Sigmoid colon (tissue), 7 donors: ENCODE data around the gene ADRA2A. TPM values are rescaled to one million over a fixed set of nuclear protein-coding genes. Genes with fewer than 3 reads are reported as not detected.

Experiments
- DNase-seq: peaks from one replicate; pipeline ENCODE4 v3.0.0-alpha.2; 2019
- H3K27ac ChIP-seq, 4 donors: fragments of 200-600 bp; sonication (generic); one replicate each; pipeline ENCODE4 v1.5.1; 2016 to 2019; ENCODE audit warnings: mild to moderate bottlenecking in 1 of 4
- H3K27me3 ChIP-seq, 3 donors: fragments of 200-600 bp; sonication (generic); one replicate each; pipeline ENCODE4 v1.5.1; 2019; ENCODE audit warnings: mild to moderate bottlenecking in 1 of 3
- H3K36me3 ChIP-seq, 4 donors: fragments of 200-600 bp; sonication (generic); one replicate each; pipeline ENCODE4 v1.5.1; 2016 to 2019
- H3K4me1 ChIP-seq, 4 donors: fragments of 200-600 bp; sonication (generic); one replicate each; pipeline ENCODE4 v1.5.1; 2017 to 2019
- H3K4me3 ChIP-seq, 4 donors: fragments of 200-600 bp; sonication (generic); one replicate each; pipeline ENCODE4 v1.5.1; 2017 to 2019; ENCODE audit warnings: mild to moderate bottlenecking in 2 of 4, moderate library complexity in 1 of 4
- H3K9me3 ChIP-seq, 4 donors: fragments of 200-600 bp in 3 of 4; sonication (generic) in 3 of 4; one replicate each; pipeline versions ENCODE4 v1.5.1 to v1.6.1; 2013 to 2019
- EP300 ChIP-seq, 4 donors: sonication (generic); formaldehyde crosslinking; IDR thresholded peaks; one replicate each; pipeline ENCODE4 v1.6.1; 2017; ENCODE audit warnings: antibody characterized with exemption in 4 of 4
- POLR2A ChIP-seq, 2 donors: fragments of 450-650 bp; IDR thresholded peaks; one replicate each; pipeline ENCODE4 v1.6.1; 2016; ENCODE audit warnings: antibody characterized with exemption in 2 of 2, mild to moderate bottlenecking in 2 of 2, moderate library complexity in 2 of 2
- POLR2AphosphoS5 ChIP-seq, 4 donors: sonication (generic); formaldehyde crosslinking; IDR thresholded peaks; one replicate each; pipeline ENCODE4 v1.6.1; 2017; ENCODE audit warnings: antibody characterized with exemption in 4 of 4
- WGBS, 2 donors: extraction: QIAGEN DNeasy Blood & Tissue Kit; methylation state at CpG; one replicate each; pipeline ENCODE4 v1.1.7; 2013; 5-methylcytosine and 5-hydroxymethylcytosine counted together
- intact Hi-C: fragments of 100-400 bp; cut with DNase I; formaldehyde crosslinking; loops from one replicate; pipeline ENCODE4 v1.15.1; 2023
- polyA plus RNA-seq, 3 donors: library from polyadenylated mRNA; stranded (reverse); fragments of 200-250 nt; gene quantifications; one replicate each; pipeline ENCODE4 v1.2.3, GENCODE V29; 2013
- total RNA-seq, 4 donors: library from RNA; depleted of rRNA; stranded (reverse); fragments of >200 nt; gene quantifications; one replicate each; pipeline ENCODE4 v1.1.0, GENCODE V29; 2016
- TF ChIP-seq, protein P1 (sequence below), 4 experiments: fragments of 450-650 bp in 3 of 4; fragments of 200-600 bp in 1 of 4; IDR thresholded peaks; one replicate each; pipeline ENCODE4 v1.5.1; 2016 to 2019; ENCODE audit warnings: antibody characterized with exemption in 4 of 4, mild to moderate bottlenecking in 3 of 4, moderate library complexity in 2 of 4
- donor health status: healthy with polysubstance abuse.
- donor health status: Bipolar disorder and iron deficiency.
- donor health status: healthy.

The ADRA2A gene
- total and polyA plus RNA-seq, 7 donors = 1.5 to 6.2 (median 3.9) TPM

DNA sequence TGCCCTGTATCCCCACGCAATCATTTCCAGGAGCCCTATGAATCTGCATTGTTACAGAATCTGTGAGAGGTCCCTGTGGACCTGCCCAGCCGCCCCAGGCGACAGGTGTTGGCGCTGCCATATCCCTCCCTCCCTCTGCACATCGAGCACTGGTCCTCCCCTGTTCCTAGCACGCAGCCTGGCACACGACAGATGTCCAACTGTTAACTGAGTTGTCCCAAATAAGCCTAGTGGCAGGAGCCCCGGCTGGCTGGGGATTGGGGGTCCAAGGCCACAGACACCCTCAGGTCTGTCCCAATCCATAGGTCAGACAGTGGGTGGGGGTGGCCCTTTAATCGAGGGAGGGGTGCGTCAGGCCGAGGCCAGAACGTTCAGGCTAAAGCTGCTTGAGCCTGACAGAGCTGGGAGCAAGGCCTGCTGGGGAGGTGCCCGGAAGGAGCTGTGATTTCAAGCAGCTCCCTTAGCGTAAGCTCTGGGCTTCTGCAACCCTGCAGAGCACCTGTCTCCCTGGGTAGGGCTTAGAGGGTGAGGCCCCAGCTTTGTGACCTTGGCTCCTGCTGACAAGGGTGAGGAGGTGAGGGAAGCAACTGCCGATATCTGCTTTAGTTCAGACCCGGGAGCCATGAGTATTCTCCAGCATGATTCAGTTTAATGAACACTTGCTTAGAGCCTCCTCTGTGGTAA, 40.1 kb downstream of the ADRA2A start:
- no peak for DNase-seq
- H3K36me3 ChIP-seq = no peaks in the 10 kb centered on the region
- intact Hi-C loops = no loop called here
- no peak overlapping the region for H3K27ac ChIP-seq
- H3K27me3 ChIP-seq = no peaks in the 10 kb centered on the region
- no peak overlapping the region for H3K4me3 ChIP-seq
- TF ChIP-seq EP300 (IDR thresholded peaks at IDR 0.05) = no peak
- TF ChIP-seq POLR2A (IDR thresholded peaks at IDR 0.05) = no peak
- TF ChIP-seq, protein P1, sequence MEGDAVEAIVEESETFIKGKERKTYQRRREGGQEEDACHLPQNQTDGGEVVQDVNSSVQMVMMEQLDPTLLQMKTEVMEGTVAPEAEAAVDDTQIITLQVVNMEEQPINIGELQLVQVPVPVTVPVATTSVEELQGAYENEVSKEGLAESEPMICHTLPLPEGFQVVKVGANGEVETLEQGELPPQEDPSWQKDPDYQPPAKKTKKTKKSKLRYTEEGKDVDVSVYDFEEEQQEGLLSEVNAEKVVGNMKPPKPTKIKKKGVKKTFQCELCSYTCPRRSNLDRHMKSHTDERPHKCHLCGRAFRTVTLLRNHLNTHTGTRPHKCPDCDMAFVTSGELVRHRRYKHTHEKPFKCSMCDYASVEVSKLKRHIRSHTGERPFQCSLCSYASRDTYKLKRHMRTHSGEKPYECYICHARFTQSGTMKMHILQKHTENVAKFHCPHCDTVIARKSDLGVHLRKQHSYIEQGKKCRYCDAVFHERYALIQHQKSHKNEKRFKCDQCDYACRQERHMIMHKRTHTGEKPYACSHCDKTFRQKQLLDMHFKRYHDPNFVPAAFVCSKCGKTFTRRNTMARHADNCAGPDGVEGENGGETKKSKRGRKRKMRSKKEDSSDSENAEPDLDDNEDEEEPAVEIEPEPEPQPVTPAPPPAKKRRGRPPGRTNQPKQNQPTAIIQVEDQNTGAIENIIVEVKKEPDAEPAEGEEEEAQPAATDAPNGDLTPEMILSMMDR (IDR thresholded peaks at IDR 0.05) = no peak
- TF ChIP-seq POLR2AphosphoS5 (IDR thresholded peaks at IDR 0.05) = no peak
- 55 to 78% methylated on average over 16 of the region's 16 CpGs for WGBS, 2 donors
- no peaks in the 10 kb centered on the region for H3K9me3 ChIP-seq
- no peaks in the 10 kb centered on the region for H3K4me1 ChIP-seq

GRCh38 chr10:111117528-111118277, 40.9 kb downstream of the ADRA2A start:
- no peaks in the 10 kb centered on the region for H3K4me1 ChIP-seq
- no peaks in the 10 kb centered on the region for H3K36me3 ChIP-seq
- intact Hi-C loops = no loop called here
- DNase-seq = no peak
- H3K27ac ChIP-seq = no peak overlapping the region
- no peaks in the 10 kb centered on the region for H3K9me3 ChIP-seq
- H3K27me3 ChIP-seq = no peaks in the 10 kb centered on the region
- 87 to 94% methylated on average over 8 of the region's 8 CpGs for WGBS, 2 donors
- no peak overlapping the region for H3K4me3 ChIP-seq
- TF ChIP-seq, protein P1 (IDR thresholded peaks at IDR 0.05) = no peak

GRCh38 chr10:111118758-111119157, 41.9 kb downstream of the ADRA2A start:
- no peaks in the 10 kb centered on the region for H3K4me1 ChIP-seq
- WGBS, 2 donors = 86 to 90% methylated on average over 3 of the region's 3 CpGs
- no peak overlapping the region for H3K4me3 ChIP-seq
- H3K27me3 ChIP-seq = no peaks in the 10 kb centered on the region
- no peak for DNase-seq
- H3K9me3 ChIP-seq = no peaks in the 10 kb centered on the region
- no peaks in the 10 kb centered on the region for H3K36me3 ChIP-seq
- TF ChIP-seq POLR2A (IDR thresholded peaks at IDR 0.05) (no peak), EP300 (IDR thresholded peaks at IDR 0.05) (no peak), POLR2AphosphoS5 (IDR thresholded peaks at IDR 0.05) (no peak)
- TF ChIP-seq, protein P1 (IDR thresholded peaks at IDR 0.05) = no peak
- no peak overlapping the region for H3K27ac ChIP-seq
- intact Hi-C loops = no loop called here

DNA sequence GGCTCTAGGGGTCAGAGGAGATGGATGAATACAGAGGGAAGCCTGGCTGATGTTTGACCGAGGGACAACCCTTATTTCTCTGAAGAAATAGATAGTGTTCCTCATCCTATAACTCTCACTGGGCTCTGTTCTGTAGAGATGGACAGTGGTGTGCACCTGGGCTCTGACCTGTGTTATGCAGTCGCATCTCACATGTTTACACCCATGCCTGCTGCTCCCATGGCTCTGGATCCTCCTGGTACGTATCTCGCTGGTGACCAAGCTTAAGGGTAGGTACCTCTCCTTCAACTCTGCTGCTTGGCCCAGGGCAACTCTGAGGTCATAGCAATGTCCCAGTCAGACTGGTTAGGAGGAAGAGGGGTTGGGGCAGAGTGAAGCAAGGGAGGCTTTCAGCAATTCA, 42.8 kb downstream of the ADRA2A start:
- 91 to 98% methylated on average over 4 of the region's 4 CpGs for WGBS, 2 donors
- no peaks in the 10 kb centered on the region for H3K4me1 ChIP-seq
- intact Hi-C loops = no loop called here
- DNase-seq = no peak
- no peak overlapping the region for H3K4me3 ChIP-seq
- TF ChIP-seq POLR2A (IDR thresholded peaks at IDR 0.05) = no peak
- TF ChIP-seq EP300 (IDR thresholded peaks at IDR 0.05) = no peak
- TF ChIP-seq, protein P1 (IDR thresholded peaks at IDR 0.05) = no peak
- TF ChIP-seq POLR2AphosphoS5 (IDR thresholded peaks at IDR 0.05) = no peak
- H3K9me3 ChIP-seq = no peaks in the 10 kb centered on the region
- no peaks in the 10 kb centered on the region for H3K27me3 ChIP-seq
- no peaks in the 10 kb centered on the region for H3K36me3 ChIP-seq
- no peak overlapping the region for H3K27ac ChIP-seq
